HepG2 (cell line): ENCODE data around the gene CCDC177. TPM values are rescaled to one million over a fixed set of nuclear protein-coding genes. Genes with fewer than 3 reads are reported as not detected.
A peak's percentile ranks its signal among the peaks of the same experiment; 100 is the strongest.

Experiments used
- FIP1L1 ChIP-seq: fragments of 200-400 bp; formaldehyde crosslinking; IDR thresholded peaks from 2 replicates; pipeline ENCODE4 v1.6.1; 2018; ENCODE audit warnings: low read depth, mild to moderate bottlenecking, low read length, moderate library complexity, borderline replicate concordance; ENCODE audit not compliant: insufficient read depth
- HNRNPK ChIP-seq: fragments of 200-400 bp; formaldehyde crosslinking; IDR thresholded peaks from 2 replicates; pipeline ENCODE4 v1.6.1; 2018; ENCODE audit warnings: low read length, low read depth, moderate library complexity, mild to moderate bottlenecking; ENCODE audit not compliant: poor library complexity, severe bottlenecking
- KDM2A ChIP-seq: sonication (generic); formaldehyde crosslinking; IDR thresholded peaks from 2 replicates; pipeline ENCODE4 v1.4.0; 2020; ENCODE audit warnings: low read depth, missing genetic modification reagents, borderline replicate concordance
- KLF16 ChIP-seq, 2 experiments: sonication (generic) in 1 of 2; formaldehyde crosslinking in 1 of 2; IDR thresholded peaks; 2 replicates each; pipeline versions ENCODE4 v1.6.1 to v1.8.0; 2016 to 2023; ENCODE audit warnings: missing genetic modification reagents in 2 of 2, missing compliant biosample characterization in 1 of 2
- NPAS2 ChIP-seq: sonication (generic); formaldehyde crosslinking; IDR thresholded peaks from 2 replicates; pipeline ENCODE4 v1.8.0; 2022; ENCODE audit warnings: mild to moderate bottlenecking, missing genetic modification reagents, borderline replicate concordance
- PAWR ChIP-seq: sonication (generic); formaldehyde crosslinking; IDR thresholded peaks from 2 replicates; pipeline ENCODE4 v1.4.0; 2020; ENCODE audit warnings: missing genetic modification reagents, mild to moderate bottlenecking, borderline replicate concordance
- SALL1 ChIP-seq: sonication (generic); formaldehyde crosslinking; IDR thresholded peaks from 2 replicates; pipeline ENCODE4 v1.8.0; 2022; ENCODE audit warnings: mild to moderate bottlenecking, missing genetic modification reagents
- ZNF138 ChIP-seq: sonication (generic); formaldehyde crosslinking; IDR thresholded peaks from 2 replicates; pipeline ENCODE4 v1.5.0; 2020; ENCODE audit warnings: mild to moderate bottlenecking, low read depth, missing genetic modification reagents
- ZNF335 ChIP-seq: sonication (generic); formaldehyde crosslinking; IDR thresholded peaks from 2 replicates; pipeline ENCODE4 v1.4.0; 2020; ENCODE audit warnings: missing genetic modification reagents
- polyA plus RNA-seq, 8 experiments: library from polyadenylated mRNA; depleted of rRNA in 3 of 8; stranded (reverse) in 7 of 8; unstranded in 1 of 8; fragments of >200 nt; fragmentation: Illumina TruSeq in 4 of 8; extraction: Trizol in 4 of 8; gene quantifications; 2 replicates each; pipeline versions ENCODE4 v1.2.1 to v1.2.3, GENCODE V29; 2011 to 2016; ENCODE audit warnings: low read depth in 4 of 8, missing spikeins in 1 of 8, mixed read lengths in 1 of 8; ENCODE audit not compliant: insufficient read depth in 1 of 8
- total RNA-seq, 5 experiments: library from RNA; depleted of rRNA; stranded (reverse); fragments of >200 nt; fragmentation: Illumina TruSeq; extraction: Trizol; gene quantifications; 2 replicates each; pipeline ENCODE4 v1.2.3, GENCODE V29; 2016; ENCODE audit warnings: low read depth in 1 of 5
- TF ChIP-seq, protein P1 (sequence below): sonication (generic); formaldehyde crosslinking; IDR thresholded peaks from 2 replicates; pipeline ENCODE4 v1.4.0; 2020; ENCODE audit warnings: missing genetic modification reagents
- TF ChIP-seq, protein P2 (sequence below): sonication (generic); formaldehyde crosslinking; IDR thresholded peaks from 2 replicates; pipeline ENCODE4 v1.9.0; 2022; ENCODE audit warnings: missing genetic modification reagents, mild to moderate bottlenecking, borderline replicate concordance
- TF ChIP-seq, protein P3 (sequence below): sonication (generic); formaldehyde crosslinking; IDR thresholded peaks from 2 replicates; pipeline ENCODE4 v1.4.0; 2020; ENCODE audit warnings: missing genetic modification reagents

Gene CCDC177
- total and polyA plus RNA-seq, 2 of the 13 experiments (the other 11 are each of a cell fraction or from before 2014, with no cell fraction given), result not detected

DNA sequence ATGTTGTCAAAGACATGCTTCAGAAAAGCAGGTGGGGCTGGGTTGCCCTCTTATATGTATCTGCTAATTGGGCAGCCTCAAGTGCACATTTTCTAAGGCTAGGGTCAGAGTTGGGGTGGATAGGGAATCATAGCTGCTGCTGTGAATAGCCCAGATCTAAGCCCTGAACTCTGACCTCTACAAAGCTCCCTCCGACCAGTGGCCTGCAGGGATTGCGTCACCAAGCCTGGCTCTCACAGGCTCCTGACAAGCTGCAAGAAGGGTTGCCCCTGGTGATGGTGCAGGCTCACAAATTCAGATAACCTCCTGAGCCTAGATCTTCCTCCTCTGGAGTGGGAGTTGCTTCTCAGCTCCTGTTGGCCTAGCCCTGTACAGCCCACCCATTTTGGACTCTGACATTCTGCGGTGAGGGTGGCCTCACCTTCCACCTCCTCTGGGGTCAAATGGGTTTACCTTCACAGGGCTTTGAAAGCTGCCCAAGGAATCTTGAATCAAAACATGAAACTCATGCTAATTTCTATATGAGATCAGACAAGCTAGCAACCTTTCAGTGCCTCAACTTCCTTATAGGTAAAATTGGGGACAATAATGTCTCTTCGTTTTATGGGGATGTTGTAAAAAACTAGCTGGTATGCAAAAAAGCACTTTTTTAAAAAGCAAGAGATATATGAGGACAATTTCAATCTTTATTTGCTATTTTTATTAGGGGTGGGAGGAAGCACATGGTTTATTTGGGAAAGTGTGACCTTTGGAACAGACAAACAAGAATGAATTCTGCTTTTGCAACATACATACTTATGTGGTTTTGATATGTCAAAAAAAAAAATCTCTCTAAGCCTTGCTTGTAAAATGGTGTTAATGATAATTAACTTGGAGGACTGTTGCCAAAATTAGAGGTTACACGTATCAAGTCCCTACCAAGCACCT, 31.9 kb upstream of the CCDC177 start (continued):
- TF ChIP-seq NPAS2 (no peak), ZNF335 (no peak), KDM2A (CRISPR knock-in tag) (peak; percentile 67; the same call in 1 of the 2 replicates), FIP1L1 (no peak), HNRNPK (no peak), ZNF138 (no peak), KLF16 (CRISPR knock-in tag; IDR thresholded peaks at IDR 0.05) (0 out of 4 replicates have a peak, but pooled peaks of 1 of the 2 experiments have one; percentile 27), PAWR (CRISPR knock-in tag) (no peak), SALL1 (CRISPR knock-in tag) (peak; percentile 88)
- TF ChIP-seq, protein P1, sequence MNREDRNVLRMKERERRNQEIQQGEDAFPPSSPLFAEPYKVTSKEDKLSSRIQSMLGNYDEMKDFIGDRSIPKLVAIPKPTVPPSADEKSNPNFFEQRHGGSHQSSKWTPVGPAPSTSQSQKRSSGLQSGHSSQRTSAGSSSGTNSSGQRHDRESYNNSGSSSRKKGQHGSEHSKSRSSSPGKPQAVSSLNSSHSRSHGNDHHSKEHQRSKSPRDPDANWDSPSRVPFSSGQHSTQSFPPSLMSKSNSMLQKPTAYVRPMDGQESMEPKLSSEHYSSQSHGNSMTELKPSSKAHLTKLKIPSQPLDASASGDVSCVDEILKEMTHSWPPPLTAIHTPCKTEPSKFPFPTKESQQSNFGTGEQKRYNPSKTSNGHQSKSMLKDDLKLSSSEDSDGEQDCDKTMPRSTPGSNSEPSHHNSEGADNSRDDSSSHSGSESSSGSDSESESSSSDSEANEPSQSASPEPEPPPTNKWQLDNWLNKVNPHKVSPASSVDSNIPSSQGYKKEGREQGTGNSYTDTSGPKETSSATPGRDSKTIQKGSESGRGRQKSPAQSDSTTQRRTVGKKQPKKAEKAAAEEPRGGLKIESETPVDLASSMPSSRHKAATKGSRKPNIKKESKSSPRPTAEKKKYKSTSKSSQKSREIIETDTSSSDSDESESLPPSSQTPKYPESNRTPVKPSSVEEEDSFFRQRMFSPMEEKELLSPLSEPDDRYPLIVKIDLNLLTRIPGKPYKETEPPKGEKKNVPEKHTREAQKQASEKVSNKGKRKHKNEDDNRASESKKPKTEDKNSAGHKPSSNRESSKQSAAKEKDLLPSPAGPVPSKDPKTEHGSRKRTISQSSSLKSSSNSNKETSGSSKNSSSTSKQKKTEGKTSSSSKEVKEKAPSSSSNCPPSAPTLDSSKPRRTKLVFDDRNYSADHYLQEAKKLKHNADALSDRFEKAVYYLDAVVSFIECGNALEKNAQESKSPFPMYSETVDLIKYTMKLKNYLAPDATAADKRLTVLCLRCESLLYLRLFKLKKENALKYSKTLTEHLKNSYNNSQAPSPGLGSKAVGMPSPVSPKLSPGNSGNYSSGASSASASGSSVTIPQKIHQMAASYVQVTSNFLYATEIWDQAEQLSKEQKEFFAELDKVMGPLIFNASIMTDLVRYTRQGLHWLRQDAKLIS, result no peak
- TF ChIP-seq, protein P2, sequence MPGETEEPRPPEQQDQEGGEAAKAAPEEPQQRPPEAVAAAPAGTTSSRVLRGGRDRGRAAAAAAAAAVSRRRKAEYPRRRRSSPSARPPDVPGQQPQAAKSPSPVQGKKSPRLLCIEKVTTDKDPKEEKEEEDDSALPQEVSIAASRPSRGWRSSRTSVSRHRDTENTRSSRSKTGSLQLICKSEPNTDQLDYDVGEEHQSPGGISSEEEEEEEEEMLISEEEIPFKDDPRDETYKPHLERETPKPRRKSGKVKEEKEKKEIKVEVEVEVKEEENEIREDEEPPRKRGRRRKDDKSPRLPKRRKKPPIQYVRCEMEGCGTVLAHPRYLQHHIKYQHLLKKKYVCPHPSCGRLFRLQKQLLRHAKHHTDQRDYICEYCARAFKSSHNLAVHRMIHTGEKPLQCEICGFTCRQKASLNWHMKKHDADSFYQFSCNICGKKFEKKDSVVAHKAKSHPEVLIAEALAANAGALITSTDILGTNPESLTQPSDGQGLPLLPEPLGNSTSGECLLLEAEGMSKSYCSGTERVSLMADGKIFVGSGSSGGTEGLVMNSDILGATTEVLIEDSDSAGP, result peak; percentile 71
- TF ChIP-seq, protein P3, sequence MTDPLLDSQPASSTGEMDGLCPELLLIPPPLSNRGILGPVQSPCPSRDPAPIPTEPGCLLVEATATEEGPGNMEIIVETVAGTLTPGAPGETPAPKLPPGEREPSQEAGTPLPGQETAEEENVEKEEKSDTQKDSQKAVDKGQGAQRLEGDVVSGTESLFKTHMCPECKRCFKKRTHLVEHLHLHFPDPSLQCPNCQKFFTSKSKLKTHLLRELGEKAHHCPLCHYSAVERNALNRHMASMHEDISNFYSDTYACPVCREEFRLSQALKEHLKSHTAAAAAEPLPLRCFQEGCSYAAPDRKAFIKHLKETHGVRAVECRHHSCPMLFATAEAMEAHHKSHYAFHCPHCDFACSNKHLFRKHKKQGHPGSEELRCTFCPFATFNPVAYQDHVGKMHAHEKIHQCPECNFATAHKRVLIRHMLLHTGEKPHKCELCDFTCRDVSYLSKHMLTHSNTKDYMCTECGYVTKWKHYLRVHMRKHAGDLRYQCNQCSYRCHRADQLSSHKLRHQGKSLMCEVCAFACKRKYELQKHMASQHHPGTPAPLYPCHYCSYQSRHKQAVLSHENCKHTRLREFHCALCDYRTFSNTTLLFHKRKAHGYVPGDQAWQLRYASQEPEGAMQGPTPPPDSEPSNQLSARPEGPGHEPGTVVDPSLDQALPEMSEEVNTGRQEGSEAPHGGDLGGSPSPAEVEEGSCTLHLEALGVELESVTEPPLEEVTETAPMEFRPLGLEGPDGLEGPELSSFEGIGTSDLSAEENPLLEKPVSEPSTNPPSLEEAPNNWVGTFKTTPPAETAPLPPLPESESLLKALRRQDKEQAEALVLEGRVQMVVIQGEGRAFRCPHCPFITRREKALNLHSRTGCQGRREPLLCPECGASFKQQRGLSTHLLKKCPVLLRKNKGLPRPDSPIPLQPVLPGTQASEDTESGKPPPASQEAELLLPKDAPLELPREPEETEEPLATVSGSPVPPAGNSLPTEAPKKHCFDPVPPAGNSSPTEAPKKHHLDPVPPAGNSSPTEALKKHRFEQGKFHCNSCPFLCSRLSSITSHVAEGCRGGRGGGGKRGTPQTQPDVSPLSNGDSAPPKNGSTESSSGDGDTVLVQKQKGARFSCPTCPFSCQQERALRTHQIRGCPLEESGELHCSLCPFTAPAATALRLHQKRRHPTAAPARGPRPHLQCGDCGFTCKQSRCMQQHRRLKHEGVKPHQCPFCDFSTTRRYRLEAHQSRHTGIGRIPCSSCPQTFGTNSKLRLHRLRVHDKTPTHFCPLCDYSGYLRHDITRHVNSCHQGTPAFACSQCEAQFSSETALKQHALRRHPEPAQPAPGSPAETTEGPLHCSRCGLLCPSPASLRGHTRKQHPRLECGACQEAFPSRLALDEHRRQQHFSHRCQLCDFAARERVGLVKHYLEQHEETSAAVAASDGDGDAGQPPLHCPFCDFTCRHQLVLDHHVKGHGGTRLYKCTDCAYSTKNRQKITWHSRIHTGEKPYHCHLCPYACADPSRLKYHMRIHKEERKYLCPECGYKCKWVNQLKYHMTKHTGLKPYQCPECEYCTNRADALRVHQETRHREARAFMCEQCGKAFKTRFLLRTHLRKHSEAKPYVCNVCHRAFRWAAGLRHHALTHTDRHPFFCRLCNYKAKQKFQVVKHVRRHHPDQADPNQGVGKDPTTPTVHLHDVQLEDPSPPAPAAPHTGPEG (CRISPR knock-in tag), result no peak
